Measurements from ENCODE around the gene P2RY12.

Gene P2RY12

GRCh38 chr3:151384741-151385174 lies at the start of gene P2RY12:
Gene P2RY12 (minus strand): TSS chr3:151384753. CDS start chr3:151338845, 45,908 bp downstream.
- DNase-seq (ENCODE audit: low spot score), result no peak

GRCh38 chr3:151432616-151433372 lies 48.2 kb upstream of the P2RY12 start:
- no peak for DNase-seq (ENCODE audit: low spot score)

DNA sequence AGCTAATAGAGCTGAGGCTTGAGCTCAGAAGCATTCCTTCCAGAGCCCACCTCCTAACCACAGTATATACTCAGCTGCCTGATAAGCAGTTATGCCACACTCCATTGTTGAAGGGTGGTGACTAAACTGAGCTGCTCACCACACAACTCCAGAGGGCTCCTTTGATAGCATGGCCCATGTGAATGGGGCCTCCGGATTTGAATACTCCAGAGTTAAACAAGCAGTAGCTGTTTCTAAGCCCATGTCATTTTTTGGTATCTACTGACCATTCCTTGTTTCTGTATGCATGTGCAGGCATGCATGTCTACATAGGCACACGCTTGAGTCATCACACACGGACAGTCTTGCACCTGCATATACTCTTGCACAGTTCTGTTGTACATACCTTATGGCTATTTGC lies 47.4 kb upstream of the P2RY12 start:
- DNase-seq (ENCODE audit: low spot score), result no peak

GRCh38 chr3:151430821-151431484 lies 46.4 kb upstream of the P2RY12 start:
- no peak for DNase-seq (ENCODE audit: low spot score)

- DNase-seq (ENCODE audit: low spot score), result no peak
Measured at GRCh38 chr3:151428386-151428785, 43.8 kb upstream of the P2RY12 start.

DNA sequence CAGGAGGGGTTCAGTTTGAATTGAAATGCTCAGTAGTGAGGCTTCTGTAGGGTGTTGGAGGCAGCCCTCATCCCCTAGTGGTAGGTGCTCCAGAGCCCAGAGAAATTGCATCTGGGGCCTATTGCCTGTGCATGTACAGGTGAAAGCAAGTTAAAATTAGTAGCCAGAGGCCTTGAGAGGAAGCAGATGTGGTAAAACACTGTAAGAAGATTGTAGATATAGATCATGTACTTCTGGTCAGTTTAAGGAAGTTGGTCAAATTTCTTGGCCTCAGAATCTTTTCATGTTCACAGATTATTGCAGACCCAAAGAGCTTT lies 41.7 kb upstream of the P2RY12 start:
- no peak for DNase-seq (ENCODE audit: low spot score)

GRCh38 chr3:151425627-151426340 lies 41.2 kb upstream of the P2RY12 start:
- no peak for DNase-seq (ENCODE audit: low spot score)

- DNase-seq (ENCODE audit: low spot score), result no peak
Measured at GRCh38 chr3:151423091-151423490, 38.5 kb upstream of the P2RY12 start.

DNA sequence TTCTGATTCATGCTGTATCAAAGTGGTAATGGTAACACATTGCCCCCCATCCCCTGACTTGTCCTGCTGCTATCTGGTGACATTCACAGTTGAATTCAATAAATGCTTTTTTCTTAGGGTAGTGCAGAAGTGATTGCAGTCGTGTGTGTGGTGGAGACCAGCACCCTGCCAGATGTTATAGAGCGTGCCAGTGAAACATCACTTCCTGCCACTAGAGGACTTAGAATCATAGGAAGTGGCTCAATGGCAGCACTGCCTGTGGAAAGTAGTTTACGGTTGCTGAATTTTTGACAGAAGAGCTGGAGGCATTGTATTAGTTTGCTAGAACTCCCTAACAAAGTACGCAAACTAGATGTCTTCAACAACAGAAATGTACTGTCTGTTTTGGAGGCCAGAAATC lies 37.4 kb upstream of the P2RY12 start:
- DNase-seq (ENCODE audit: low spot score), result no peak

- DNase-seq (ENCODE audit: low spot score), result no peak
Measured at GRCh38 chr3:151419806-151420205, 35.3 kb upstream of the P2RY12 start.

DNA sequence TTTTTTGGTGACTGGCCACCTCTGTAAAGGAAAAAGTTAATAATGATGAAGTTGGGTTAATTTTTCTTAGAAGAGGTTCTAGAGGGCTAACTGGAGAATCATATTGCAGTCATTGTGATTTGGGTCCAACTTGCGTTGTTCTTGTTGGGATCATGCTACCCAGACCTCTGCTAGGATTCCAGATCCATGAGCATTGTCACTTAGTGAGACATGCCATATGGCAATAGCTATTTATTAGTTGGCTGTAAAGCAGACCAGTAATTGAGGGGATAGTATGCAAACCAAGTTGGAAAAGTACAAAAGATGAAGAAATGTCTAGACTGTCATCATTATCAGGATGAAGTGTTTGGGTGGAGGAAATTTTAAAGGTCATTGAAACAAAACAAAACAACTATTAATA lies 30.7 kb upstream of the P2RY12 start:
- DNase-seq (ENCODE audit: low spot score), result no peak

DNA sequence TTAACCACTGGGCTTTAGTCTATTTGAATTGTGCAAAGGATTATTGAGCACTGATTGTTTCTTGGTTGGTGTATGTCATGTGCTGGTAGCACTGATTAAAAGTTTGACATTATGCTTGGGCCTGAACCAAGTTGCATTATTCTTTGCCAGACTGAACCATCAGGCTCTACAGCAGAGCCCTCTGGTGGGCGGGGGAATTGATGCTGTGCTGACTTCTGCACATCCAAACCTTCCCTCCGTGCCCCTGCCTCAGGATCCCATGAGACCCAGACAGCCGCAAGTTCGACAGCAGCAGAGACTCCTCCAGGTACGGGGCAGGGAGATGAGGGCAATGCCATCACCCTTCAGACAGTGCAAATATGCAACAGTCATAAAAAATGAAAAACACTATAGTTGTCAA lies 28.4 kb upstream of the P2RY12 start:
- no peak for DNase-seq (ENCODE audit: low spot score)

- no peak for DNase-seq (ENCODE audit: low spot score)
Measured at GRCh38 chr3:151410891-151411559, 26.5 kb upstream of the P2RY12 start.

- no peak for DNase-seq (ENCODE audit: low spot score)
Measured at GRCh38 chr3:151407928-151408327, 23.4 kb upstream of the P2RY12 start.

- DNase-seq (ENCODE audit: low spot score), result no peak
Measured at GRCh38 chr3:151404316-151404715, 19.8 kb upstream of the P2RY12 start.

GRCh38 chr3:151403246-151403645 lies 18.7 kb upstream of the P2RY12 start:
- no peak for DNase-seq (ENCODE audit: low spot score)

DNA sequence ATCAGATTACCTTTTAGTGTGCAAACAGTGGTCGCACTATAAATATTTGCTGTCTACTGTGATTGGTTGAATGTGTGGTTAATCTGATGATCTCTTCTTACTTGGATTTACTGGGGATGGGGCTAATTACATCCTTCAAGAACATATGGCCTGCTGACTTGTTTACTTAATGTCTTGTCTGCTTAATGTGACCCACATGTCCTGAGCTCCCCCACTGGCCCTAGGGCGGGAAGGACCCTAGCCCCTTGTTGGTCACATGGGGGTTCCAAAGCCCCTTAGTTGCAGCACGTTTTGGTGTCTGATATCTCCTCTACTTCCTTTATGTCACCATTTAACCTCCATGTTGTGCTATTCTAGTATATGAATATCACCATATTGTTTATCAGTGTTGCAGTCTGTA lies 17.8 kb upstream of the P2RY12 start:
- DNase-seq (ENCODE audit: low spot score), result no peak

- DNase-seq (ENCODE audit: low spot score), result no peak
Measured at GRCh38 chr3:151400341-151400740, 15.8 kb upstream of the P2RY12 start.

DNA sequence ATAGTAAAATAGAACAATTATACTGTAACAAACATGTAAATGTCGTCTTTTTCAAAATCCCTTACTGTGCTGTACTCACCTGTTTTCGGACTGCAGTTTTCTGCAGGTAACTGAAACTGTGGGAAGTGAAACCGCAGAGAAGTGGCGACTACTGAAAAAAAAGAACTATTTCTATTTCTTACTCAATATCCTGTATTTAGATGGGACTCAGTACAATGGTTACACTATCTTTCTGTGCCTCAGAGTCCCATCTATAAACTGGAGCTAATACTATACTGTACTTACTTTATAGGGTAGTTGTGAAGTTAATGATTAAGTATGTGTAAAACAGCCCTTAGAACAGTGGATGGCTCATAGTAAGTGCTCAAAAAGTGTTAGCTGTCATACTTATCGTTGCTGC lies 14.3 kb upstream of the P2RY12 start:
- no peak for DNase-seq (ENCODE audit: low spot score)

GRCh38 chr3:151395806-151396205 lies 11.3 kb upstream of the P2RY12 start:
- no peak for DNase-seq (ENCODE audit: low spot score)

DNA sequence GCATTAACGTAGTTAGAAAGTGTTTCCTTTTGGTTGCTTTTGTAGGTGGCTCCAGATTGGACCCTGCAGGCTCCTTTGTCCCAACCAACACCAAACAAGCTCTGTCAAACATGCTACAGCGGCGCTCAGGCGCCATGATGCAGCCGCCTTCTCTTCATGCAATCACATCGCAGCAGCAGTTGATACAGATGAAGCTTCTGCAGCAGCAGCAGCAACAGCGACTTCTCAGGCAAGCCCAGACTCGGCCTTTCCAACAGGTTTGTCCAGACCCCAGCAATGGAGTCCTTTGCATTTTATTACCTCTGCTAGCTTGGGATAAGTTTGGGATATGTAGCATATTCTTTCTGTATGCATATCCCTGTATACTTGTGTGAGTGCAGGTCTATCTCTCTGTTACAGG lies 10.1 kb upstream of the P2RY12 start:
- DNase-seq (ENCODE audit: low spot score), result no peak

DNA sequence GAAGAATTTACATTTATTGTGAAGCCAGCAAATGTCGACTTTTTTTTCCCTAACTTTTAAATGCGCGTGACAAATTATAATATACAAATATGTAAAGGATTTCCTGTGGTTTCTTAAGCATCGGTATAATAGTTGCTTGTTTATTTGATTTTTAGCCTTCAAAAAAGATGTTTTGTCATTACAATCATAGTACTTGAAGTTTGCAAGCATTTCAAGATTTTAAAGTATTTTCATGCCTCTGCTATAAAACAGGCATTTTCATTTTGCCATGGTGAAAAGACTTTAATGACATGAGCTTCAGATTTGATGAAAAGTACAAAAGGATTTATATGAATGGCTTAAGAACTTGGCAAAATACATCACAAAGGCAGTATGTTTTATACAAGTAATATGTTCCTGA lies 9.4 kb upstream of the P2RY12 start:
- no peak for DNase-seq (ENCODE audit: low spot score)

Data from CD4-positive, alpha-beta T cell treated with Interleukin-15 for 4 hours (primary cell).